ENCODE measurements around the gene HS3ST1.
"Not testable (repeated sequence)": the region's sequence is repeated elsewhere in the genome, so short reads cannot be mapped to it uniquely, and the experiment has no call there.

The HS3ST1 gene

GRCh38 chr4:11399461-11399971 lies 29.2 kb downstream of the HS3ST1 start:
- no peak for DNase-seq

GRCh38 chr4:11397819-11398610 lies 30.7 kb downstream of the HS3ST1 start:
- peak in 2 of 4 experiments; percentile 12 to 27 for DNase-seq

- DNase-seq: no peak
Measured at GRCh38 chr4:11397146-11397545, 31.5 kb downstream of the HS3ST1 start.

- DNase-seq: no peak
Measured at GRCh38 chr4:11393551-11393950, 35.1 kb downstream of the HS3ST1 start.

DNA sequence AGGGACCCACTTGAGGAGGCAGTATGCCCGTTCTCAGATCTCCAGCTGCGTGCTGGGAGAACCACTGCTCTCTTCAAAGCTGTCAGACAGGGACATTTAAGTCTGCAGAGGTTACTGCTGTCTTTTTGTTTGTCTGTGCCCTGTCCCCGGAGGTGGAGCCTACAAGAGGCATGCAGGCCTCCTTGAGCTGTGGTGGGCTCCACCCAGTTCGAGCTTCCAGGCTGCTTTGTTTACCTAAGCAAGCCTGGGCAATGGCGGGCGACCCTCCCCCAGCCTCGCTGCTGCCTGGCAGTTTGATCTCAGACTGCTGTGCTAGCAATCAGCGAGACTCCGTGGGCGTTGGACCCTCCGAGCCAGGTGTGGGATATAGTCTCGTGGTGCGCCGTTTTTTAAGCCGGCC lies 44.6 kb downstream of the HS3ST1 start:
- DNase-seq: not testable (repeated sequence)

- no peak for DNase-seq
Measured at GRCh38 chr4:11376571-11376970, 52.1 kb downstream of the HS3ST1 start.

DNA sequence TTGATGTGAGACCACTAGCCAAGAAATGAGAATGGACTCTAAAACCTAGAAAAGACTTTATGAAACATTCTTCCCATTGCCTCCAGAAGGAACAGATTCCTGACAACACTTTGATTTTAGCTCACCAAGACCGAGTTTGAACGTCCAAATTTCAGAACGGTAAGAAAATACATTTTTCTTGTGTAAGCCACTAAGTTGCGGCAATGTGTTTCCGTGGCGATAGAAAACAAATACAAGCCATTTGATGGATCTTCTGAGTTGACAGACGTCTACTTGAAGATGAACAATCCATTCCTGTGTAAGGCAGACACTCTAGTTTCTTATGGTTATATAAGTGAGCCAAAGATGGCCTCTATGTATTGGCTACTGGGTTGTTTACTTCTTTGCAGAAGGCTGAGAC lies 52.5 kb downstream of the HS3ST1 start:
- no peak for DNase-seq

DNA sequence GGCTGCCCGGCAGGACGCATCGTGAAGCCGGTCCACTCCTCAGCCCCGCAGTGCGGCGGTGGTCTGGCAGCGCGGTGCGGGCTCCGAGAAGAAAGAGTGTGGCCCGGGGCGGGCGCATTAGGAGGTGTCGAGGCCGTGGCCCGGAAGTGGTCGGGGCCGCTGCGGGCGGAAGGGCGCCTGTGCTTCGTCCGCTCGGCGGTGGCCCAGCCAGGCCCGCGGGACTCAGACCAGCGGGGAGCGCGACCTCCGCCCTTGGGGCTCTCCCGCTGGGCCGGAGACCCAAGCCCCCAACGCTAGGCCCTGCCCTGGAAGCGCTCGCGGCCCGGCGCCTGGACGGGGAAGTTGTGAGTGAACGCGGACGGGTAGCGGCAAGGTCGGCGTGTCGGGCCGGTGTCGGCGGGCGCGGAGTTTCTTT lies 60.0 kb downstream of the HS3ST1 start:
- DNase-seq: peak in 3 of 4 experiments; percentile 1 to 21 (median 20)

- peak in 3 of 4 experiments; percentile 3 to 11 (median 4) for DNase-seq
Measured at GRCh38 chr4:11367371-11367770, 61.3 kb downstream of the HS3ST1 start.

- no peak for DNase-seq
Measured at GRCh38 chr4:11366859-11367258, 61.8 kb downstream of the HS3ST1 start.

DNA sequence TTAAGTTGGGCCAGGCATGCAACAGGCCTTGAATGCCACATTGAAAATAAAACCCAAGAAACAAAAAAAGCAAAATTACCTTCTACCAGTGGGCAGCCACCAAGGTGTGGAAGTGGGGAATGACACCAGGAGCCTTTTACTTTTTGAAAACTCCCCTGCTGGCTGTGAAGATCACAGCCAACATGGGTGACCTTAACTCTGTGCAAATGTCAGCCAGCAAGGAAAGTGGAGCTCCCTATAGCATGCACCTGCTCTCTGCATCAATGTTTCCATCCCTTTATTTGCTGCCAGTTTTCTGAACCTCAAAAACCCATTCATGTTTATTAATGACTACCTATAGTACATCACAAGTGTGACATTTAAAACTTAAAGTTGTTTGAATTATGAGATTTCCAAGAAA lies 63.7 kb downstream of the HS3ST1 start:
- no peak for DNase-seq

DNA sequence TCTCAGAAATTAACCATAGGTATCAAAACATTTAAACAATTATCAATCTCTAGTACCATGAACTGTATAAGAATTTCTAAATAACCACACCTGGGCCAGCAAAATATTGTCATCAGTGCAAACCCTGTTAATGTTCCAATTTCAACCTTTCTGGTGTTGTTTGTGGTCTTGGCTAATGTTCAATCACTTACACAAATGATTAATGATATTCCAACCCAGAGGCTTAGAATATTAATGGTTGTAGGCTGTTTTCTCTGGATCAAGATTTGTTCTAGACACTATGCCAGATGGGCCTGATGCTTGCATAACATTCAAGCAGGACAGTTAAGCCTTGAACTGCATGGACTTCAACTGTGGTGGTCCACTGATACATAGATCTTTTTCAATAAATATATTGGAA lies 69.1 kb downstream of the HS3ST1 start:
- no peak for DNase-seq

- DNase-seq: no peak
Measured at GRCh38 chr4:11355226-11355625, 73.5 kb downstream of the HS3ST1 start.

GRCh38 chr4:11354531-11354930 lies 74.2 kb downstream of the HS3ST1 start:
- no peak for DNase-seq

DNA sequence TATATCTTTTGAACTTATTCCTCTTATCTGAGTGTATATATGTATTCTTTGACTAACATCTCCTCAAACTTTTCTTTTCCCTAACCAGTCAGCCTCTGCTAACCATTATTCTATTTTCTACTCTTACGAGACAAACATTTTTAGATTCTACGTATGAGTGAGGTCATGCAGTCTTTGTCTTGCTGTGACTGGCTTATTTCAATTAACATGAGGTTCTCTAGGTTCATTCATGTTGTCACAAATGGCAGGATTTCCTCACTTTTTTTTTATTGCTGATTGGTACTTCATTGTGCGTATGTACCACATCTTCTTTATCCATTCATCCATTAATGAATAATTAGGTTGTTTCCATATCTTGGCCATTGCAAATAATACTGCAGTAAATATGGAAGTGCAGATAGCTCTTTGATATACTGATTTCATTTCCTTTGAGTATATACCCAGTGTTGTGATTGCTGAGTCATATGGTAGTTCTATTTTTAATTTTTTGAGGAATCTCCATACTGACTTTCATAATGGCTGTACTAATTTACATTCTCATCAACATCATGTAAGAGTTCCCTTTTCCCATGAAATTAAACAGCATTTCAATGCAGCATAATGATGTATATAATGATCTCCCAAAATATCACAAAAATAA lies 80.1 kb downstream of the HS3ST1 start:
- DNase-seq: peak in 2 of 4 experiments; percentile 40 to 42

DNA sequence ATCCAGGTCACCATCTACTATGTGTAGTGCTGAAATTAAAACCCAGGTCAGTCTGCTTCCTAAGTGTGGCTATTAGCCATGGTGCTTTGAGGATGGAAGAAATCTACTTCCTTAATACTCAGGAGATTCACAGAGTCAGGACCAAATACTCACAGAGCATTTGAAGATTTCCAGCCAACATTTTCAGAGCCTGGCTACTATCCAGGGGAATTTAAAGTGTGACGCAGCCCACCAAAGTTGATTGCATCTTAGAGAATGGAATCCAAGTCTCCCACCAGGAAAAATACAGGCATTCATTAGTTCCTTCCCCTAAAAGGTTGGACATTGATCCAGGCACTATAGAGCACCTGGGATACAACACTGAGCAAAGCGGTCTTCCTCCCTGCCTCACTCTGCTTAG lies 83.8 kb downstream of the HS3ST1 start:
- no peak for DNase-seq

GRCh38 chr4:11343536-11343935 lies 85.2 kb downstream of the HS3ST1 start:
- no peak for DNase-seq

Data from suppressor macrophage (primary cell).